Kidney epithelial cell (primary cell): ENCODE data around the gene ATF5. TPM values are rescaled to one million over a fixed set of nuclear protein-coding genes. Genes with fewer than 3 reads are reported as not detected.
A peak's percentile ranks its signal among the peaks of the same experiment; 100 is the strongest.

Source experiments
- DNase-seq: peaks from one replicate; pipeline ENCODE4 v3.0.0-alpha.2; 2010; ENCODE audit warnings: low read depth
- H3K27me3 ChIP-seq: 2 replicates; pipeline ENCODE4 v1.6.0; 2011; ENCODE audit warnings: low read length; ENCODE audit not compliant: control insufficient read depth, insufficient read depth
- H3K36me3 ChIP-seq: 2 replicates; pipeline ENCODE4 v1.5.1; 2011; ENCODE audit warnings: low read length; ENCODE audit not compliant: control insufficient read depth, insufficient read depth
- H3K4me3 ChIP-seq: 2 replicates; pipeline ENCODE4 v1.5.1; 2011; ENCODE audit warnings: low read depth, mild to moderate bottlenecking, control low read depth, low read length
- total RNA-seq: library from RNA; depleted of rRNA; stranded (reverse); fragments of >200 nt; gene quantifications from 2 replicates; pipeline ENCODE4 v1.2.3, GENCODE V29; 2015
- TF ChIP-seq, protein P1 (sequence below): IDR thresholded peaks from 2 replicates; pipeline ENCODE4 v1.5.1; 2011; ENCODE audit warnings: mild to moderate bottlenecking, moderate library complexity, low read length, control low read depth, inconsistent platforms; ENCODE audit not compliant: insufficient read depth, poor library complexity, severe bottlenecking

Gene ATF5, protein sequence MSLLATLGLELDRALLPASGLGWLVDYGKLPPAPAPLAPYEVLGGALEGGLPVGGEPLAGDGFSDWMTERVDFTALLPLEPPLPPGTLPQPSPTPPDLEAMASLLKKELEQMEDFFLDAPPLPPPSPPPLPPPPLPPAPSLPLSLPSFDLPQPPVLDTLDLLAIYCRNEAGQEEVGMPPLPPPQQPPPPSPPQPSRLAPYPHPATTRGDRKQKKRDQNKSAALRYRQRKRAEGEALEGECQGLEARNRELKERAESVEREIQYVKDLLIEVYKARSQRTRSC
- 22.4 and 22.7 TPM in 2 replicates for total RNA-seq

DNA sequence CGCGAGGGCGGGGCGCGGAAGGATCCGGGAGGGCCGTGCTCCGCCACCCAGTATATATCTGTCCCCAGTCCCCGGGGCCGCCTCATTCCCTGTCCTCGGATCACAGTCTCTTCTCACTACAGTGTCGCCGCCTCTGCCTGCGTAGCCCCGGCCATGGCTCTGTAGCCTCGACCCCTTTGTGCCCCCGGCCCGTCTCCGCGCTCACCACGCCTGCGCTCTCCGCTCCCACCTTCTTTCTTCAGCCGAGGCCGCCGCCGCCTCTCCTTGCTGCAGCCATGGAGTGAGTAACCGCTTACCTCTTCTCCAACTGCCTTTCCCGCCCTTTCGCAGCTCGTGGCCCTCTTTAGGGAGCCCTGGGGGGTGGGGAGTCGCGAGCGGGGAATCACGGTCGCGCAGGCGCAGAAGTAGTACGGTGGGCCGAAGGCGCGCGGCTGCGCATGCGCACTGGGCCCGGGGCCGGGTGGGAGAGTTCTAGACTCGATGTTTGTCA is at the start of gene ATF5, which contains the start of gene NUP62:
Gene ATF5, plus strand, starts transcription at position 85 of the 490 bp plus-strand sequence. CDS start 1,646 bp downstream, outside the sequence.
Gene NUP62, minus strand, starts transcription at position 384 of the 490 bp plus-strand sequence. CDS start 19,697 bp downstream, outside the sequence.
- DNase-seq: peak; percentile 16
- Histone ChIP-seq H3K27me3 (no peaks in the 10 kb centered on the region), H3K36me3 (peaks cover 4% of the 10 kb centered on the region), H3K4me3 (peak within 1 kb of the TSS; percentile 66)
- TF ChIP-seq, protein P1, sequence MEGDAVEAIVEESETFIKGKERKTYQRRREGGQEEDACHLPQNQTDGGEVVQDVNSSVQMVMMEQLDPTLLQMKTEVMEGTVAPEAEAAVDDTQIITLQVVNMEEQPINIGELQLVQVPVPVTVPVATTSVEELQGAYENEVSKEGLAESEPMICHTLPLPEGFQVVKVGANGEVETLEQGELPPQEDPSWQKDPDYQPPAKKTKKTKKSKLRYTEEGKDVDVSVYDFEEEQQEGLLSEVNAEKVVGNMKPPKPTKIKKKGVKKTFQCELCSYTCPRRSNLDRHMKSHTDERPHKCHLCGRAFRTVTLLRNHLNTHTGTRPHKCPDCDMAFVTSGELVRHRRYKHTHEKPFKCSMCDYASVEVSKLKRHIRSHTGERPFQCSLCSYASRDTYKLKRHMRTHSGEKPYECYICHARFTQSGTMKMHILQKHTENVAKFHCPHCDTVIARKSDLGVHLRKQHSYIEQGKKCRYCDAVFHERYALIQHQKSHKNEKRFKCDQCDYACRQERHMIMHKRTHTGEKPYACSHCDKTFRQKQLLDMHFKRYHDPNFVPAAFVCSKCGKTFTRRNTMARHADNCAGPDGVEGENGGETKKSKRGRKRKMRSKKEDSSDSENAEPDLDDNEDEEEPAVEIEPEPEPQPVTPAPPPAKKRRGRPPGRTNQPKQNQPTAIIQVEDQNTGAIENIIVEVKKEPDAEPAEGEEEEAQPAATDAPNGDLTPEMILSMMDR: no peak

DNA sequence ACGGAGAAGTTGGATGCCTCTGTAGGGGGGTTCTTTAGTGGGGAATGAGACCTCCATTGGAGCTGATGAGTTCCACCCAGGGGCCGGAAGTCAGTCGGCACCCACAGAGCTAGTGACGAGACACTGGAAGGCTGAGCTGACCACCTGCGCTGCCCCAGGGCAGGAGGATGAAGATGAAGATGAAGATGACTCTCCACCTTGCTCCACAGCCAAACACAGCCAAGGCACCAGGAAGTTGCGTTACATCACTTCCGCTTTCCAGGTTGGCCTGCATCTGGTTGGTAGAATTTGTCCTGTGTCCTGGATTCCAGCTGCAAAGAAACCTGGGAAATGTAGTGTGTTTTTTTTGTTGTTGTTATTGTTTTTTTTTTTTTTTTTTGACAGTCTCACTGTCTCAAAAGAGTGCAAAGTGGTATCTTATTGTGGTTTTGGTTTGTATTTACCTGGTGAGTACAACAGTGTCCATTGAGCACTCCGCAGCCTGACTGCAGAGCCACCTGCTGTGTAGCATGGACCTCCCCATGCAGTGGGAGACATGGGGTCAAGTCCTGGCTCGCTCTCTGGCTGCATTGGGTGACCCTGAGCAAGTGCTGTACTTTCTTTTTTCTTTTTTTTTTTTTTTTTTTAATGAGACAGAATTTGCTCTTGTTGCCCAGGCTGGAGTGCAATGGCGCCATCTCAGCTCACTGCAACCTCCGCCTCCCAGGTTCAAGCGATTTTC is 49.6 kb upstream of the ATF5 start:
- H3K36me3 ChIP-seq: peaks cover 9% of the 10 kb centered on the region
- no peak for DNase-seq
- no peaks in the 10 kb centered on the region for H3K27me3 ChIP-seq
- TF ChIP-seq, protein P1: no peak
- no peak overlapping the region for H3K4me3 ChIP-seq

DNA sequence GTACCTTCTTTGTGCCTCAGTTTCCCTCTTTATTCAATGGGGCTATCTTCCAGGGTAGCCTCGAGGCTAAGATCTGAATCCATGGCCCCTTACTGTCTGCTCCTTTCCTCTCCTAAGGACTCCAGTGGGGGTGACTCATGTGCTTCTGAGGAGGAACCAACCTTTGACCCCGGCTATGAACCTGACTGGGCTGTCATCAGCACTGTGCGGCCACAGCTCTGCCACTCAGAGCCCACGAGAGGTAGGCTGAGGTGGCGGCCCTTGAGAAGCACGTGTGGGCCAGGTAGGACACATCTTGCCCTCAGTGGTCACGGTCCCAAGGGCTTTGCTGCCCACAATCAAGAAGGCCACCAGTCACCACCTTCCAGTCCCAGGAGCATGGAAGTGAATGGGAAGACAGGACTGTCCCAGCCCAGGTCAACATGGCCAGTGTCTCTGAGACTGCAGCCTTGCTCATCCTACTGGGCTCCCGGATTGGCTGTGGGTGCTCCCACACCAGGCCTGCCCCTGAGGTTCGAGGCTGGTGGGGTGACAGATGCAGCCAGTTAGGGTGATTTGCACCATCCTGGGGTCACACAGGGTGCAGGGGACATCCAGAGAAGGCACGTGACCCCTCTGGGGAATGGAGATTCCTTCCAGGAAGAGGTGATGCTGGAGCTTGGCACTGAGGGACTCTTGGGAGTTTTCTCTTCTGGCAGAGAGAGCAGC is 48.7 kb upstream of the ATF5 start:
- Histone ChIP-seq H3K36me3 (peaks cover 9% of the 10 kb centered on the region), H3K4me3 (no peak overlapping the region), H3K27me3 (no peaks in the 10 kb centered on the region)
- DNase-seq: no peak
- TF ChIP-seq, protein P1: no peak

DNA sequence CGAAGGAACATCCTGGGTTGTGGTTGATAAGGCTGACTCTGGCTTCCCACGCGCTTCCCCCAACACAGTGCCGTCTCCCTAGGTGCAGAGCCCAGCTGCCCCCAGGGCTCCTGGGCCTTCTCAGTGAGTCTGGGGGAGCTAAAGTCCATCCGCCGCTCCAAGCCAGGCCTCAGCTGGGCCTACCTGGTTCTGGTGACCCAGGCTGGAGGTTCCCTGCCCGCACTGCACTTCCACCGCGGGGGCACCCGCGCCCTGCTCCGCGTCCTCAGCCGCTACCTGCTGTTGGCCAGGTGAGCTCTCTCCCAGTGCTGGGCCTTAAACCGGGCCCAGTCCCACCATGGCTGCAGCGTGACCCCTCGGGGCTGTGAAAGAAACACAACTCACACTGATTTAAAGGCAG is 47.8 kb upstream of the ATF5 start:
- TF ChIP-seq, protein P1: no peak
- DNase-seq: no peak
- Histone ChIP-seq H3K27me3 (no peaks in the 10 kb centered on the region), H3K4me3 (no peak overlapping the region), H3K36me3 (peaks cover 9% of the 10 kb centered on the region)

DNA sequence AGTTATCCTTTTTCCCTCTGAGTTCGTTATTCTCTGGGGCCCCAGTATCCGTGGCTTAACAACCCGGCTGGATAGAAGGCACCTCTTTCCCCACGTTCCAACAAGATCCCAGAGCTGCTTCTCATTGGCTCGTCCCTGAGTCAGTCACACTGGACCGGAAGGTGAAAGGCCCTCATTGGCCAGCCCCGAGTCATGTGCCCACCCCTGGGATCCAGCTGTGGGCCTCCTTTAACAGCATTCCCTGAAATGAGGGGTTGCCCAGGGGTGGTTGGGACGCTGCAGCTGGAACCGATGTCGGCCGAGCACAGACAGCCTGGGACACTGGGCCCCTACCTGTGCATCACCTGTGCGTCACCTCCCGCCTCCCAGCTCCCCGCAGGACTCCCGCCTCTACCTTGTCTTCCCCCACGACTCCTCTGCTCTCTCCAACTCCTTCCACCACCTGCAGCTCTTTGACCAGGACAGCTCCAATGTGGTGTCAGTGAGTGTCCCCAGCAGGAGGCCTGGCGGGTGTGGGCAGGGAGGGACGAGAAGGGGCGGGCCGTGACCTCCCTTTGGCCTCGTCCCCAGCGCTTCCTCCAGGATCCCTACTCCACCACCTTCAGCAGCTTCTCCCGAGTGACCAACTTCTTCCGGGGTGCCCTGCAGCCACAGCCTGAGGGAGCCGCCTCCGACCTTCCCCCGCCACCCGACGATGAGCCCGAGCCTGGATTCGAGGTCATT is 47.2 kb upstream of the ATF5 start:
- Histone ChIP-seq H3K4me3 (no peak overlapping the region), H3K27me3 (no peaks in the 10 kb centered on the region), H3K36me3 (peaks cover 9% of the 10 kb centered on the region)
- TF ChIP-seq, protein P1: no peak
- DNase-seq: no peak
